Subcutaneous abdominal adipose tissue (tissue), 5 donors: Measurements from ENCODE around the gene CAMKK1.

Experiments used
- H3K27ac ChIP-seq: one replicate; pipeline ENCODE4 v1.7.0; 2013; ENCODE audit warnings: low read depth, mild to moderate bottlenecking, inconsistent platforms, low read length, moderate library complexity
- H3K27me3 ChIP-seq, 5 donors: one replicate each; pipeline ENCODE4 v1.7.0; 2013; ENCODE audit warnings: low read length in 5 of 5, inconsistent platforms in 1 of 5; ENCODE audit not compliant: control insufficient read depth in 5 of 5, insufficient read depth in 4 of 5
- H3K36me3 ChIP-seq, 5 donors: one replicate each; pipeline ENCODE4 v1.7.0; 2013; ENCODE audit warnings: low read length in 5 of 5; ENCODE audit not compliant: control insufficient read depth in 5 of 5, insufficient read depth in 5 of 5
- H3K4me1 ChIP-seq, 5 donors: one replicate each; pipeline ENCODE4 v1.7.0; 2013; ENCODE audit warnings: low read length in 5 of 5, mild to moderate bottlenecking in 3 of 5, moderate library complexity in 1 of 5; ENCODE audit not compliant: control insufficient read depth in 5 of 5, insufficient read depth in 5 of 5
- H3K4me3 ChIP-seq, 5 donors: one replicate each; pipeline ENCODE4 v1.7.0; 2013; ENCODE audit warnings: low read length in 5 of 5, low read depth in 1 of 5
- H3K9ac ChIP-seq, 5 donors: one replicate each; pipeline ENCODE4 v1.7.0; 2013; ENCODE audit warnings: low read length in 5 of 5, mild to moderate bottlenecking in 4 of 5, moderate library complexity in 3 of 5
- H3K9me3 ChIP-seq, 5 donors: one replicate each; pipeline ENCODE4 v1.7.0; 2013; ENCODE audit warnings: low read length in 5 of 5; ENCODE audit not compliant: control insufficient read depth in 5 of 5
- donor health status: healthy.
- donor health status: healthy.
- donor health status: healthy.
- donor health status: healthy.
- donor health status: healthy.

Gene CAMKK1

DNA sequence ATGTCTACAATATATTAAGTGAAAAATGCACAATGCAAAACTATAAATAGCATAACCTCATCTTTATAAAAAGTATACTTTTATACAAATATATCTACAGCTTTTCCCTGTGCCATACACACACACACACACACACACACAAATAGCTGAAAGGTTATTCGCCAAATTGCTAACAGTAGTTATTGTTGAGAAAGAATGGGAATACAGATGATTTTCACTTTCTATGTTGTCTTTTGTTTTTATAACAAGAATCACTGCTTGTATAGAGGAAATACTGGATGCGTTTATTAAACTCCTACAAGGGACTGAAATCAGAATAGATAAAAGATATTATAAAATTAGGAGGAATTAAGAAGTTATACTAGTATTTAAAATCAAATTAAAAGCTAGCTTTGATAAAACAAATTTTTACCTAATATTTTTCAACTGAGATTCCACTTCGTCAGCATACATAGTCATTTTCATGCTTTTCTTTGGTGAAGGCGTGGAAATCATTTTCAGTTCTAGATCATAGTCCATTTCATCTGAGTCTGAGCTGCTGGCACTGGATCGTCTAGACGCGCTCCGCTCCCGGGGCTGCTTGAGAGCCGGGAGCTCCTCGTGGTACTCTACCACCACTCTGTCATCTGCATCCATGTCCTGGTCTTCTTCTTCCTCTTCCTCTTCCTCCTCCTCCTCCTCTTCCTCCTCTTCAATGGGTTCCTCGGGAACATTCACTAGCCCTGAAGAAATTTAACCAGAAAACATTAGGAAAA, 74.8 kb downstream of the CAMKK1 start:
- H3K27me3 ChIP-seq: no peaks in the 10 kb centered on the region
- H3K9ac ChIP-seq: no peak overlapping the region
- H3K9me3 ChIP-seq: no peaks in the 10 kb centered on the region
- peaks cover 44 to 93% (median 82%) of the 10 kb centered on the region in 5 donors for H3K36me3 ChIP-seq
- H3K4me3 ChIP-seq: no peak overlapping the region
- H3K4me1 ChIP-seq: no peaks in the 10 kb centered on the region
- H3K27ac ChIP-seq: no peak overlapping the region

DNA sequence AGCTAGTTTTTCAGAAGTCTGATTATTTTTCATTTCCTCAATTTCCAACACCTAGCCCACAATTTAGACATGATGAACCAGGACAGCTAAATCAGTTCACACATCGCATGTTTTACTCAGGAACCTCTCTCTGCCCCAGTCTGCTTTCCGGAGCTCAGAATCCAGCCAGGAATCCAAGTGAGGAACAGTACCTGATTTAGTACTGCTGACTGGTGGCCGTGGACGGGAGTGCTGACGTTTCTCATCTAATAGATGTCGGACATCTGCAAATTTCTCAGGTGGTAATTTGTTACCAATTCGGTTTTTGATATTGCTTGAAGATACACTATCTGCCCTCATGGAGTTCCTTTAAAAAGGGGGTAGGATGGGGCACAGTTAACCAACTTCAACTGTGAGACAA, 76.9 kb downstream of the CAMKK1 start:
- H3K9me3 ChIP-seq: no peaks in the 10 kb centered on the region
- H3K9ac ChIP-seq: no peak overlapping the region
- H3K4me3 ChIP-seq: no peak overlapping the region
- H3K27me3 ChIP-seq: no peaks in the 10 kb centered on the region
- H3K36me3 ChIP-seq: peaks cover 31 to 93% (median 84%) of the 10 kb centered on the region in 5 donors
- H3K27ac ChIP-seq: no peak overlapping the region
- H3K4me1 ChIP-seq: no peaks in the 10 kb centered on the region

GRCh38 chr17:3815122-3815521, 77.7 kb downstream of the CAMKK1 start:
- Histone ChIP-seq H3K4me3 (no peak overlapping the region), H3K27ac (no peak overlapping the region), H3K9ac (no peak overlapping the region), H3K9me3 (no peaks in the 10 kb centered on the region), H3K27me3 (no peaks in the 10 kb centered on the region), H3K4me1 (no peaks in the 10 kb centered on the region), H3K36me3 (peaks cover 26 to 93% (median 84%) of the 10 kb centered on the region in 5 donors)

DNA sequence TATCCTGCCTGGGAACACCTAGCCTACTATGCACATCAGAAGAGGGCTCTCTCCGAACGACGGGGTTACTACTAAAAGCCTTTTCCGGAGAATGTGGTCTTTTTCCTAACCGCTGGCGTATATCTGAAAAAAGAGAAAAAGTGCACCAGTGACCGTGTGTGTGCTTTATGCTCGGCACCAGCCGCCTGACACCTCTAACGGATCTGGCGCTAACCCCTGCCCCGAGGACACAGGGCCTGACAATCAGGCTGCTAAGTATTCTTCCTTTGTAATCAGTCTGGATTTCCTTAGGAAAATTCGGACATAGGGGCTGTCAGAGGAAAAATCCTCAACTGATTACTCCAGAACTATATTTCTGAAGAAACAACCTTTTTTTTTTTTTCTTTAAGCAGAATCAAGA, 78.5 kb downstream of the CAMKK1 start:
- Histone ChIP-seq H3K4me3 (no peak overlapping the region), H3K9ac (no peak overlapping the region), H3K27ac (no peak overlapping the region), H3K27me3 (no peaks in the 10 kb centered on the region), H3K9me3 (no peaks in the 10 kb centered on the region), H3K4me1 (no peaks in the 10 kb centered on the region), H3K36me3 (peaks cover 22 to 90% (median 85%) of the 10 kb centered on the region in 5 donors)

DNA sequence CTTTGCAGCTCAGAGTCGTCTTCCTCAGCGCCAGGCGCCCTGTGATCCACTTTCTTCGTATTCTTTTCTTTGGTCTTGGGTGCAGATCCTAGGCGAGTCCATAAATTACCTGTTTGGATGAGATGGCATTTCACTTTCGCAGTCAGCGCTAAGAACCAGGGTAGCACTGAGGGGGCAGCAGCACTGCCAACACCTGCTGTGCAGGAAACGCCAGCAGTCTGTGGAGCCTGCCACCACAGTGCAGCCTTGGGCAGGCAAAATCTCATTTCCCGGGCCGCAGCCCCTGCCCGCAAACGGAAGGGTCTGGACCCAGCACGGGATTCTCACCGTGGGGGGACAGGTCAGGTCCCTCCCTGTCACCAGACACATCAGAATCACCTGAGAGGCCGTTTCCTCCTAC, 79.7 kb downstream of the CAMKK1 start:
- no peak overlapping the region for H3K9ac ChIP-seq
- H3K9me3 ChIP-seq: no peaks in the 10 kb centered on the region
- H3K4me1 ChIP-seq: no peaks in the 10 kb centered on the region
- H3K27me3 ChIP-seq: no peaks in the 10 kb centered on the region
- peaks cover 19 to 90% (median 85%) of the 10 kb centered on the region in 5 donors for H3K36me3 ChIP-seq
- no peak overlapping the region for H3K27ac ChIP-seq
- no peak overlapping the region for H3K4me3 ChIP-seq

DNA sequence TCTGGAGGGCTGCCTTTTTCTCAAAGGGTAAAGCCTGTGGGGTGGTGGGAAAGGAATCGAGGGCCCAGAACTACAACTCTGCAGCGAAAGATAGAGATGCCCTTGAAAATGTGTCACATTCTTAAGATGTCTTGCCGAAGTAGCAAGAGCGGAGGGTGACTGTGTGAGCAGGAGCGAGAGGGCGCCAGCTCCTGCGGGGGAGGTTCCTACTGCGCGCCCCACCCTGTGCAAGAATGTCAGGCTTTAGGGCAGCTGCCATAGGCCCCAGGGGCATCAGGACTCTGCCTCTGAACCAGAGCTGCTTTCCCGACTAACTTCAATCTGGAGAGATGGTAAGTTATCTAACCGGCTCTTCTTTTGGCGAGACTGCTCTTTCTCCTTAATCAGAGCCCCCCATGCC, 80.1 kb downstream of the CAMKK1 start:
- H3K4me3 ChIP-seq: no peak overlapping the region
- H3K36me3 ChIP-seq: peaks cover 16 to 88% (median 85%) of the 10 kb centered on the region in 5 donors
- H3K27ac ChIP-seq: no peak overlapping the region
- H3K4me1 ChIP-seq: no peaks in the 10 kb centered on the region
- no peaks in the 10 kb centered on the region for H3K27me3 ChIP-seq
- H3K9me3 ChIP-seq: no peaks in the 10 kb centered on the region
- H3K9ac ChIP-seq: no peak overlapping the region

DNA sequence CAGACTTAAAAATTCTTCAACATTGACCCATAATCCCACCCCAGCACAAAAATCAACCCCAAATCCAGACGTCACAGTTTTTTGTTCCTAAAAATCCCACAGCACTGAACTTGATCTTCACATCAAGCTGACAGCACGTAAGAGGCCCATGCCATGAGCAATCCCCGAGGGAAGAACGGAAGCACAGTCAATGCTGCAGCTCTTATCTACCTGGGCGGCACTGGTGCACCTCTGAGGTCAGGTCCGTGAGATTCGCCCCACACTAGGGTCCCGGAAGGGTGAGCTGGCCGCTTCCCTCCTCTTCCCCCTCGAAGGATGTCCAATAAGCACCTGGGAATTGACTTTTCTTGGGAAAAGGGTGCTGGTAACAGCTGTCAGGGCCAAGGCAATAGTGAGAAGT, 80.6 kb downstream of the CAMKK1 start:
- Histone ChIP-seq H3K9me3 (no peaks in the 10 kb centered on the region), H3K27ac (no peak overlapping the region), H3K4me1 (no peaks in the 10 kb centered on the region), H3K9ac (no peak overlapping the region), H3K36me3 (peaks cover 15 to 90% (median 89%) of the 10 kb centered on the region in 5 donors), H3K27me3 (no peaks in the 10 kb centered on the region), H3K4me3 (no peak overlapping the region)
